GM23338 (cell line): ENCODE measurements around the gene COA6.

Source experiments
- CREB1 ChIP-seq: fragments of 250-450 bp; sonication (Bioruptor Pico); IDR thresholded peaks from 2 replicates; pipeline ENCODE4 v1.5.0; 2020; ENCODE audit warnings: low read depth, mild to moderate bottlenecking, moderate library complexity
- CTCF ChIP-seq, 2 experiments: fragments of 200-600 bp in 1 of 2; sonication (generic) in 1 of 2; conservative IDR thresholded peaks; 2 replicates each; pipeline versions ENCODE4 v1.5.1 to v1.6.1; 2016 to 2017; ENCODE audit warnings: antibody characterized with exemption in 2 of 2, low read depth in 2 of 2, mild to moderate bottlenecking in 2 of 2, moderate library complexity in 1 of 2
- EZH2 ChIP-seq: fragments of 200-600 bp; sonication (generic); IDR thresholded peaks from one replicate; pipeline ENCODE4 v1.8.0; 2017; ENCODE audit warnings: antibody characterized with exemption, mild to moderate bottlenecking, low read depth; ENCODE audit not compliant: unreplicated experiment
- EZH2phosphoT487 ChIP-seq: fragments of 200-600 bp; sonication (generic); IDR thresholded peaks from one replicate; pipeline ENCODE4 v1.8.1; 2018; ENCODE audit warnings: antibody characterized with exemption; ENCODE audit not compliant: unreplicated experiment
- JUNB ChIP-seq: IDR thresholded peaks from one replicate; pipeline ENCODE4 v1.6.1; 2016; ENCODE audit warnings: antibody characterized with exemption; ENCODE audit not compliant: unreplicated experiment
- NANOG ChIP-seq: IDR thresholded peaks from 2 replicates; pipeline ENCODE4 v1.6.1; 2016; ENCODE audit warnings: antibody characterized with exemption, borderline replicate concordance
- POLR2AphosphoS5 ChIP-seq: IDR thresholded peaks from 2 replicates; pipeline ENCODE4 v1.6.1; 2016; ENCODE audit warnings: antibody characterized with exemption, low read depth
- REST ChIP-seq: IDR thresholded peaks from one replicate; pipeline ENCODE4 v1.6.1; 2018; ENCODE audit warnings: antibody characterized with exemption; ENCODE audit not compliant: unreplicated experiment
- ZNF114 ChIP-seq: fragments of 250-450 bp; sonication (Bioruptor Pico); IDR thresholded peaks from 2 replicates; pipeline ENCODE4 v1.5.0; 2020; ENCODE audit warnings: mild to moderate bottlenecking, moderate library complexity
- ZNF331 ChIP-seq: fragments of 250-450 bp; sonication (Bioruptor Pico); IDR thresholded peaks from 2 replicates; pipeline ENCODE4 v1.5.0; 2020; ENCODE audit warnings: low read depth, mild to moderate bottlenecking, moderate library complexity
- TF ChIP-seq, protein P1 (sequence below): IDR thresholded peaks from 2 replicates; pipeline ENCODE4 v1.6.1; 2016; ENCODE audit warnings: antibody characterized with exemption

DNA sequence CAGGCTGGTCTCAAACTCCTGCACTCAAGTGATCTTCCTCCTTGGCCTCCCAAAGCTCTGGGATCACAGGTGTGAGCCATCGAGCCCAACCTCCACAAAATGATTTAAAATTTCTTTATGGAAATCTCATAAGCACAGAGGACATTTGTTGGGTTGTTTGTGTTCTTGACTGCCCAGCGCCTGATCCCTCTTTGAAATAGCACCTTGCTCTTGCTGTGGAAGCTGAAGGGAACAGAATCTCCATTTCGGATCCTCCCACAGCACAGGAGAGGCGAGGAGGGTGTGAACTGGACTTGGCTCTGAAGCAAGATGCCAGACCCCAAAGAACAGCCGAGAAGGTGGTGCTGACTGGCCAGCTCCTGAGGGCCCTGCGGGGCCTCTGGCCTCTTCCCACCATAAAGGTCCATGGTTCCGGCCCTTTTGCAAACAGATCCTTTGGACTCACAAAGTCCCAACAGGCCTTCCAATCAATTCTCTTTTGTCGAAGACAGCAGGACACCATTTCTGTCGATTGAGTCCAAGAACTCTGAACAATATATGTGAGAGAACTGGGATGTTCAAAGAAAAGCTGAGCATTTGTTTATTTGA is 45.6 kb upstream of the COA6 start:
- no peak for TF ChIP-seq CREB1
- TF ChIP-seq CTCF (conservative IDR thresholded peaks at IDR 0.05; ENCODE audit: low read depth in 2 of 2) = no peak
- TF ChIP-seq POLR2AphosphoS5 = no peak
- no peak for TF ChIP-seq ZNF331 (CRISPR knock-in tag)
- TF ChIP-seq EZH2phosphoT487 = no peak
- TF ChIP-seq ZNF114 (CRISPR knock-in tag) = no peak
- TF ChIP-seq EZH2 = no peak
- TF ChIP-seq REST = no peak
- TF ChIP-seq JUNB = no peak
- TF ChIP-seq NANOG = no peak
- TF ChIP-seq, protein P1, sequence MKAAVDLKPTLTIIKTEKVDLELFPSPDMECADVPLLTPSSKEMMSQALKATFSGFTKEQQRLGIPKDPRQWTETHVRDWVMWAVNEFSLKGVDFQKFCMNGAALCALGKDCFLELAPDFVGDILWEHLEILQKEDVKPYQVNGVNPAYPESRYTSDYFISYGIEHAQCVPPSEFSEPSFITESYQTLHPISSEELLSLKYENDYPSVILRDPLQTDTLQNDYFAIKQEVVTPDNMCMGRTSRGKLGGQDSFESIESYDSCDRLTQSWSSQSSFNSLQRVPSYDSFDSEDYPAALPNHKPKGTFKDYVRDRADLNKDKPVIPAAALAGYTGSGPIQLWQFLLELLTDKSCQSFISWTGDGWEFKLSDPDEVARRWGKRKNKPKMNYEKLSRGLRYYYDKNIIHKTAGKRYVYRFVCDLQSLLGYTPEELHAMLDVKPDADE = no peak
